GM21390 (cell line): ENCODE measurements around the gene KEL.

Experiments used
- ATAC-seq: cut with Tn5 transposase; IDR thresholded peaks from one replicate; pipeline ENCODE4 v1.9.1; 2021; ENCODE audit not compliant: unreplicated experiment

Gene KEL

DNA sequence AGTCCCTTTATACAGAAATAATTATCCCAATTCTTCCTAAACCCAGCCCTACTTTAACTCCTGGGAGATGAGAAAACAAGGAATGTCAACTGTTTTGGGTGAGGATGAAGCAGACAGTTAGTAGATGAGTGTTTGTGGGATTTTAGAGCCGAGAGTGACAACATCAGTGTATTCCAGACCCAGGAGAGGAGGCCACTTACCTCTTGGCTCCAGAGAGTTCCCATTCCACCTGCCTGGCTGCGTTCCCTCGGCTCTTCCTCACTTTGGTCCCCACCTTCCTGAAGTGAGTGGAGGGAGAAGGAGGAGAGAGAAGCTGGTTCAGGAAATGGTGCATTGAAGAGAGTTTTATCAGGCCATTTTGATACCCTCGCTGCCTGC, 579 bp downstream of the KEL start:
- ATAC-seq: no peak

DNA sequence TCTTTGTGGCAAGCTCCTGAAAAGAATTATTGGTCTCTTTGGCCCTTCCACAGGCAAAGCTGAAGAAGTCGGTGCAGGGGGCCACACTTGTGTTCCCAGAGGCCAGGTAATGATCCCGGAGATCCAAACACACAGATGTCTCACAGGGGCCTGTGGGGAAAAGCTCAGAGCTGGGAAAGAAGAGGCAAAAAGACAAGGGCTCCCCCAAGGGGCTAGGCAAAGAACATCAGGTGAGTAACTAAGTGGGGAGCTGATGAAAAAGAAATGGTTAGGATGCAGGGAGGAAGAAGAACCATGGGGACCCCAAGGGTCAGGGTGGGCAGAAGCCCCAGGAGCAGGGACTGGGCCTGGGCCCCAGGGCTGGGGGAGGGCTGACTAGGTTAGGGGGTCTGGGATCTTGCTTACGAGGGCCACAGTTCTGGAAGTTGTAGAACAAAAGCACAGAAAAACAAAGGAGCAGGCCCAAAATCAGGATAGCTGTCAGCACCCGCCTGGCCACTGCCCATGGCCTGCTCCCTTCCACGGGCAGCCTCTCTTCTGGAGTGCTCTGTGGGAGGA, 1.1 kb downstream of the KEL start:
- no peak for ATAC-seq

DNA sequence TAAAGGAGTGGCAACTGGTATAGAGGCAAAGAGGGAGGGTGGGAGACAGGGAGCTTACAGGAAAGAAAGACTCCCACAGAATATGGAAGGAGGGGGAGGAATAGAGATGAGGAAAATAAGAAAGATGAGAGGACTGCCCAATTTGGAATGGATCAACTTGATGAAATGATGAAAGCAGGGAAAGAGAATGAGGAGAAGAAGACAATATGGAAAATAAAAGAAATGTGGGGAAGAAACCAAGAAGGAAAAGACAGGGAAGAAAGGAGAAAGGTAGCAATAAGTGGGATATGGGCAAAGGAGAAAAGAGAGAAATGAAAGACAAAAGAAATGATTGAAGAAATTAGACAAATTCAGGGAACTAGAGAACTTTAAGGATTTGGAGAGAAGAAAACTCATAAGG, 3.0 kb downstream of the KEL start:
- no peak for ATAC-seq

DNA sequence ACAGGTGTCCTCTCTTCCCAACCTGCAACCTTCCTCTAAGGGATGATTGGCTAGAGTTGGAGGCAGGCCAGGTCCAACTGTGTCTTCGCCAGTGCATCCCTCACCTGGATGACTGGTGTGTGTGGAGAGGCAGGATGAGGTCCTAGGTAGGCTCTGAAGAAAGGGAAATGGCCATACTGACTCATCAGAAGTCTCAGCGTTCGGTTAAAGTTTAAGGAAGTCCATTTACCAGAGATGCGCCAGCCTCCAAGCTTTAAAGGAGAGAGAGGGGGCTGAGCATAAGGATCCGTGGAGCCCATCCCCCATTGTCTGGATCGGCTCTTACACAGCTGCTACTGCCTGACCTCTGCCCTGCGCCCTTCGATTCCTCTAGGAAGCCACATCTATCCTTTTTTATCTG, 4.4 kb downstream of the KEL start:
- ATAC-seq: no peak

DNA sequence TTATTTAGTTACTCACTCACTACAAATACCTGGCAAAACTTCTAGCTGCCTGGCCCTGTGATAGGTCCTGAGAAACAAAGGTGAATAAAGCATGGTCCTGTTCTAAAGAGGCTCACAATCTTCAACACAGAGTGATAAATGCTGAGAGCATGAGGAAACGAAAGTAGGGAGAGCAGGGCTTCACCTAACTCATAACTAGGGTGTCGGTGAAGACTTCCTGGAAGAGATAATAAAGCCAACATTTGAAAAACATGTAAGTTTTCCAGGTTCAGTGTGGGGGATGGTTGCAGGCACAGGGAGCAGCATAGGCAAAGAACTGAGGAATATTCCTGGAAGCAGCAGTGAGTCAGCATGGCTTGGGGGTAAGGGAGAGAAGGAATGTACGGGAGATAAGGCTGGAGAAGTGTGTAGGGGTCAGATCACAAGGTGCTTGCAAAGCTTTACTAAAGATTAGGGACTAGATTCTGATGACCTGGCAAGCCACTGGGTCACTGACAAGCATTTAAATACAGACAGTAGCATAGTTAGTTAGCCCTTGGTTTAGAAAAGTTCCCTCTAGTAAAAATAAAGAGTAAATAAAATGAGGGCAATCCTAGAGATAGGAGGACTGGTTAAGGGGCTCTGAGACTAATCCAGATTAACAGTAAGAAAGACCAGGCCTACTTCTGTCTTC, 5.1 kb downstream of the KEL start:
- ATAC-seq: no peak

DNA sequence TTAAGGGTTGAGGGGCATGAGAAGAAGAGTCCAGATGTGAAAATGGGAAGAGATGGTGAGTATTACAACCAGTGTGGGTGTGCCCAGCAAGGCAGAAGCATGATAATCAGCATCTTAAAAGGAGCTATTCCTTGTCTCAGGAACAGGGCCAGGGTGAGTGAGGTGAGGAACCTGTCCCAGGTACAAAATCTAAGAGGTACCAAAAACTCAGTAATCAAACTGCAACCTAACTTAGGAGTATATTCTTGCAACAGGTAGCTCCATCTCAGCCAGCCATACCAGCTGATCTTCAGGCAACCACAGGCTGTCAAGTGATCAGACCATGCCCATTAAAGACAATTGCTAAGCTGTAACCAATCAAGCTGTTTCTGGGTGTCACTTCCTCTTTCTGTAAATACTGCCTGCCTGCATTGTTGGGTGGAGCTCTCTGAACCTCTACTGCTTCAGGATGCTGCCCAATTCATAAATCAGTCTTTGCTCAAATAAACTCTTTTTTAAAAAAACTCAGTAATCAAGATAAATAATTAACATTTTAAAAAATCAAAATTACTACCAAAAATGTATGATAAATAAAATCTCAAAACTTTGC, 7.4 kb downstream of the KEL start:
- peak; percentile 61 for ATAC-seq

DNA sequence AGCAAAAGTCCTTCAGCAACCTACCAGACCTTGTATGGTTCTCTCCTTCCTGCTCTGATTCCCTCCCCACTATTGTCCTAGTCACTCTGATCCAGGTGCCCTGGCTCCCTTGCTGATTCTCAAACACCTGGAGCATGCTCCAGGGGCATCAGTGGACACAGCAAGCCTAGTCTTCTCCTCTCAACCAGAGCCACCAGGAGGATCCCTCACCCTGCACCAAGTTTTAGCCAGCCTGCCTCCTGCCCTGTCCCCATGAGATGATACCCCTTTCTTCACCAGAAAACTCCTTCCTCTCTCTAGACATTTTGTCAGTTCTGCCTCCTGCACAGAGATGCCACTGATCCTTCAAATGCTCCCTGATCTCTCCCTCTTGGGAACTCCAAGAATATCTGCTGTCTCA, 11.9 kb downstream of the KEL start:
- no peak for ATAC-seq

DNA sequence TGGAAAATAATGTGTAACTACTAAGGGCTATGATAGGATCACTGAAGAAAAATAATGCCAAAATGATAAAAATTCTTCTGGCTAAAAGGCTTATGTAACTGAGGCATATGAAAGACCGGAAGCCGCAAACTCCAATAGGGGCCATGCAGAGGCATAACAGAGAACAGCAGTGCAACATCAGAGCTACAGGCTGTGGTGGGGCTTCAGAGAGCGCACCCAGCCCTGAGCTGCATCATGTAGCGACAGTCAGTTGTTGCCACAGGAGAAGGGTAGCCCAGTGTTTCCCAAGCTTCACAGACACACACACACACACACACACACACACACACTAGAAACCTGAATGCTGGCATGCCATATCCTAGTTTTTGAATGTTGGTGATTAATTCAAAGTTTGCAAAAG, 13.6 kb downstream of the KEL start:
- no peak for ATAC-seq

DNA sequence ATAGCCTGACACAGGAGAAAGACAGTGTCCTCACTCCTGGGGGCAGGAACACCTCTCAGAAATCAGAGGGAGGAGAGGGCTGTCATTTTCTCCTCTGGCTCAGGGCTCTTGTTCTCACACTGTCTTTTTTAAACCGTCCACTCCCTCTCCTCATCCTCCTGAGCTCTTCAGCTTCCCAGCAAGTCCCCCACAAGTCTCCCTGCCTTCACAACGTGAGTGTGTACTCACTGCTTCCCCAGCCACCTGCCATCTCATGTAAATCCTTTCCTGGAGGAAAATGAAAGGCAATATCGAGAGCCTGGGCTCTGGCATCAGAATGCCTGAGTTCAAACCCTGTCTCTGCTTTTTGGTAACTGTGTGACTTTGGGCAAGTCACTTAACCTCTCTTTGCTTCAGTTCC, 17.2 kb downstream of the KEL start:
- no peak for ATAC-seq

DNA sequence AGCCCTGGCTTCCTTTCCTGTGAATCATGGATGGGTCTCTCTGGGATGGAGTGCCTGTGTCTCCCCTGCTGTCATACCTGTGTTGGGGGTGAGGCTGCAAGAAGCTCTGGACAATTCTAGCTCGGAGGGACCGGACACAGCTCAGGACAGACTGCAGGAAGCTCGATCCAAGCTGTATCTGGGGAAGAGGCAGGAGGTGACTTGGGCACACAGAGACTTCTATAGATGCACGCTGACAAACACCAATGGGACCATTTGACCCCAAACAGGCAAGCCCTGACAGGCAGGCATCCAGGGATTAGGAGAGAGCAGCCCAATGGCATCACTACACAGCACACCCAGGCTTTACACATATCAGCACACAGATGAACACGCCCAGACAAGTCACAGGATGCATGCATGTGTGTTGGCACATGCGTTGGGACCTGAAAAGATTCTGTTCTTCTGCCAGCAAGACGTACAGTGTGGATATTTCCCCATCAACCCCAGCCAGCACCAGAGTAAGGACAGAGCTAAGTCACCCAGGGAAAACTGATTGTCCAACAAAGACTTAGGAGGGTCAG, 18.4 kb downstream of the KEL start:
- ATAC-seq: no peak

DNA sequence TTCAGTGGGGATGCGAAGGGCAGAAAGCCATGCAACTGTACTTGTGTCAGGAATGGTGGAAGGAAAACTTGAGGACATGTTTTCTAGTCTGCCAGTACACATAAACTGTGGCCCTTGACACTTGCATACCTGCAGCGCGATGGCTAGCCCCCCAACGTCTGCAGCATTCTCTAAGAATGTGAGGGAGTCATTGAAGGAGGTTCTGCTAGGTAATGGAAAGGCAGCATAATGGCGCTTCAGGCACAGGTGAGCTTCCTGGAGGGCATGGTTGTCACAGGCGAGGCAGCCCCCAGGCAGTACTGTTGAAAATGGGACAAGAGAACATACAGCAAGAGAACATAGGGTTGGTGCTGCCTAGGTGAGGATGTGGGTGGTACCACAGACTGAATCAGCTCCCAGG, 19.4 kb downstream of the KEL start:
- ATAC-seq: no peak

DNA sequence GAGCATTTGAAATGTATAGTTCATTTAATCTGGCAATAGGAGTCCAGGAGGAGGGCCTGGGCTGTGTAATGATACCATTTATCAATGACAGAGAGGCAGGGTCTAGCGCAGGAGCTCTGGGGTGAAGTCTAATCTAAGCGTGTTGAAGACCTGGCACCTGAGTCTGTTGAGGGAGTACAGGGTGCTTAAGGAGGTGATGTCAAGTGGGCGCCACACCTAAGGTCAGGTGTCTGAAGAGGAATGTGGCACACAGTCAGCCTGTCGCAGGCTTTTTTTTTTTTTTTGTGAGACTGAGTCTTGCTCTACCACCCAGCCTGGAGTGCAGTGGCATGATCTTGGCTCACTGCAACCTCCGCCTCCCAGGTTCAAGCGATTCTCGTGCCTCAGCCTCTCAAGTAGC, 20.6 kb downstream of the KEL start:
- ATAC-seq: no peak

DNA sequence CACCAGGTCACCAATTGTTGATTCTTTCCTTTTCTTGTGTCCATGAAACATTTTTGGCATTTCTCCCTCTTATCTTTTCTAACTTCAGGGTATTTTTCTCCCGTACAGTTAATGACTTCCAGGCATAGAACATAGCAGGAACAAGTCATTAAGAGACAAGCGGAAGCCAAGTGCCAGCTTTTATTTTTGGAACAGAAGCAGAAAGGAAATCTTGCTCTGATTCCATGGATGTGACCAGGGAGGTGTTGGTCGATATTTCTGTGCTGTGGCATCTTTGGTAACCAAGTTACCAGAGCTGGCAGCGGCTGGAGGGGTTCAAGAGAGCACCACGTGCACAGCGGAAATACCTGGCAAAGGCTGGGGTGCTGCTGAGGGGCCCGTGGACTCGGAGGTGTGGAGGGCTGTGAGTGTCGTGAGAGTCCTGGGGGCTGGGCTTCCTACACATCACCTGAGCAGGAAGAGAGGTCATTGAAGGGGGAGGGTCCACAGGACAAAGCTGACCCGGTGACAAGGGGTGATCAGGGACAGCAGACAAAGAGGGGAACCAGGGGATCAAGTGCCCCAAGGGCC, 21.1 kb downstream of the KEL start:
- no peak for ATAC-seq

DNA sequence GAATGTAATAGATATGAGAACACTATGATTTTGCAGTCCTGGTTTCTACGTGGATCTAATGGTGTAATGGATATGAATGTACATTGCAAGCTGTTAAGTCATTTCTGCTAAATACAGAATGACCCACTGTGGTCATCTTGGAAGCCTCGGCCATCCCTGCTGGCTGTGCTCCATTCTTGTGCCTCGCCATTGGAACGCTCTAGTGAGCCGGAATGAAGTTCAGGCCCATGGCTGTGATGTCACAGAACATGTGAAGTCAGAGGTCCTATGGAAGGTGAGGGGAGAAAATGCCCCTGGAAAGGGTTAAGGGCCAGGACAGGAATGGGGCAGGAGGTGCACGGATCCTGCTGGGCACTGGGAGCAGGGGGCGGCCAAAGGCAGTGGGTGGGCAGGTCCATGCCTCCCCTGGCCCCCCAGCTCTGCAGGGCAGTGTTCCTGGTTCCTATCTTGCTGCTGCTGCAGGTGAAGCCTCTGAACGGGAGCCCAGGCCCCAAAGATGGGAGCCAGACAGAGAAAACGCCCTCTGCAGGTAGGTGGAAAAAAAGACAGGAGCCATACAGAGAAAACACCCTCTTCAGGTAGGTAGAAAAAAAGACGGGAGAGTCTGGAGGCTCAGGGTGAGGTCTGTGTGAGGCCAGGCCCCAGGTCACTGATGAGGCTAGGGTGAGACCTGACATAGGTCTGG, 22.8 kb downstream of the KEL start, which contains the start of gene LLCFC1:
Gene LLCFC1 (plus strand): TSS at position 259 of the 685 bp plus-strand sequence. CDS start 138 bp downstream, at position 397.
- no peak for ATAC-seq

DNA sequence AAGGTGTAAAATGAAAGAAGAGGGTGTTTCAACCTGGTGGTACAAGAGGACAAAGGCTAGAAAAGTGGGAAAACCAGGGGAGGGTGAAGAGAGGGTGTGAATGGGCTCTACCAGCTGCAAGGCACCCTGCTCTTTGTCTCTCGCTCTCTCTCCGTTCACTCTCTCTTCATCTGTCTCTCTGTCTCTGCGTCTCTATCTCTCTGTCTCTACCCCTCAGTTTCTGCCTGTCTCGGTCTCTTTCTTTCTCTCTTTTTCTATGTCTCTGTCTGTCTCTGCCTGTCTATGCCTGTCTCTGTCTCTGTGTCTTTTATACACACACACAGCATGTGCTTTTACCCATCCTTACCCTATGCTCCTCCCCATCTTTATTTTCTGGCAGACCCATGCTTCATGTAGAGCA, 23.6 kb downstream of the KEL start:
- no peak for ATAC-seq

DNA sequence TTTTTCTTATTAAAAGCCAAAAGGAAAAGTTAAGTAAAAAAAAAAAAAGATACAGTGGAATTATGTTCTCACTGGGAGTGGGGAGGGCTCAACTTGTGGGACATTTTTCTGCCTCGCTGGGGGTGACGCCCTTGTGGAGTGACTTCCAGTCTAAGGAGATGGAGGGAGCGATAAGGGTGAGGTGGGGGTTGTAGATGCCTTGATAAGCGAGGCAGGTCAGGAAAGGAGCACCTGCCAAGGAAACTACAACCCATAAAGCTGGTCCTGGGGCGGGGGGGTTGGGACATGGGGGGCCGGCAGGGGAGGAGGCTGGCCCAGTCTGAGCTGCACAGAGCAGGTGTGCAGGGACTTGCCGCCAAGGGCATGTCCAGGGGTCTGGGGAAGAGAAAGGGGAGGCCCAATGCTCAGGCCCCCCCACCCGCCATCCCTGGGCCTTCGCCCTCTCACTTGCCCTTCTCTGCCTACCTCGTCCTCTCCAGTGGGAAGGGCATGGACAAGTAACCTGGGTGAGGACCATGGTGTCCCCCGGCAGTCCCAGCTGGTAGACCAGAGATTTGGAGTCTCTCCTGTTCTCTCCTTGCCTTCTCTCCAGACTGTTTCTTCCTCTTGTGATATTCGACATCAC, 26.1 kb downstream of the KEL start:
- ATAC-seq: no peak

DNA sequence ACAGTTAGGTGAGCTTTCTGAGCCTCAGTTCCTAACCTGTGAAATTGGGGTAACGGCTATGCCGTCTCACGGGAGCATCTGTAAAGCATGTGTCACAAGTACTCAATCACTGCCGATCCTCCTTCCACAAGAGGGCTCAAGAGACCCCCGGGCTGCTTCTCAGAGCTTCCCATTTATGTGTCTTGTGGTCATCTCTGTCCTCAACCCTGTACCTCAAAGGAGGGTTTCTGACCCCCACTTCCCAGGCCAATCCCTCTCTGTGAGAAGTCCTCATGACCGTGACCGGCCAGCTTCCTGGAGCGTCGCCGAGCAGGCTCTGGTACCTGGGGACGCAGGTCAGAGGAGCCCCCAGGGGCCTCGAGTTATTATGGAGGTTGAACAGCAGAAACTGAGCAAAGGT, 28.1 kb downstream of the KEL start:
- ATAC-seq: no peak

DNA sequence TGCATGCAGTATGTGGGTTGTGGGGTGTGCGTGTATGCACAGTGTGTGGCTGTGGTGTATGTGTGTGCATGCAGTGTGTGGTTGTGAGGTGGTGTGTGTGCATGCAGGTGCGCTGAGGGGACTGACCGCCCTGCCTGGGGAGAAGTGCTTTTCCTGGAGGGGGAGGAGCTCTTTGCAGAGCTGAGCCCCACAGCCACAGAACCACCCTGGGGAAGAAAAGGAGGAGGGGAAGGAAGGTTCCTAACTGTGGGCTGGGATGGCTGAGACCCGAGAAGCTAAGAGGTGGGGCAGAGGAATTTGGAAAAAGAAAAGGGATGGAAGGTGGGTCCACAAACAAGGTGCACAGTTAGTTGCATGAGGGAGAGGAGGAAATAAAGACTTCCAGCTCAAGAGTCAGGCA, 28.5 kb downstream of the KEL start, which contains the start of gene TRPV5:
Gene TRPV5 (minus strand): TSS at position 123 of the 400 bp plus-strand sequence. CDS start 287 bp downstream, outside the sequence.
- no peak for ATAC-seq

DNA sequence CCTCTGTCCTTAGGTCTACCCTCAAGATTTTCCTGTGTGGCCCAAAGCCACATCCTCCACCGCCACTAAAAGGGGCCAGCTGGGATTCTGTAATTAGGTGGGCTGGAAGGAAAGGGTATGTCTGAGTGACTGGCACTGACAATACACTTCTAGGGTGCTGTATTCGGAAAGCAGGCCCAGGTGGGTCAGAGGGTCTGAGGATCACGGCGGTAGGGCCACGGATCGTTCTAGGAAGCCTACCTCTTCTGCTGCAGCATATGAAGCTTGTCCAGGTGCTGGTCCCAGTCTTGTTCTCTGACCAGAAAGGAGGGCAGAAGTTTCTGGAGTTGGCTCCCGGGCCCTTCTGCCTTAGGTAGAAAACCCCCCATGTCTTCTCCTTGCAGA, 29.1 kb downstream of the KEL start:
- ATAC-seq: no peak

DNA sequence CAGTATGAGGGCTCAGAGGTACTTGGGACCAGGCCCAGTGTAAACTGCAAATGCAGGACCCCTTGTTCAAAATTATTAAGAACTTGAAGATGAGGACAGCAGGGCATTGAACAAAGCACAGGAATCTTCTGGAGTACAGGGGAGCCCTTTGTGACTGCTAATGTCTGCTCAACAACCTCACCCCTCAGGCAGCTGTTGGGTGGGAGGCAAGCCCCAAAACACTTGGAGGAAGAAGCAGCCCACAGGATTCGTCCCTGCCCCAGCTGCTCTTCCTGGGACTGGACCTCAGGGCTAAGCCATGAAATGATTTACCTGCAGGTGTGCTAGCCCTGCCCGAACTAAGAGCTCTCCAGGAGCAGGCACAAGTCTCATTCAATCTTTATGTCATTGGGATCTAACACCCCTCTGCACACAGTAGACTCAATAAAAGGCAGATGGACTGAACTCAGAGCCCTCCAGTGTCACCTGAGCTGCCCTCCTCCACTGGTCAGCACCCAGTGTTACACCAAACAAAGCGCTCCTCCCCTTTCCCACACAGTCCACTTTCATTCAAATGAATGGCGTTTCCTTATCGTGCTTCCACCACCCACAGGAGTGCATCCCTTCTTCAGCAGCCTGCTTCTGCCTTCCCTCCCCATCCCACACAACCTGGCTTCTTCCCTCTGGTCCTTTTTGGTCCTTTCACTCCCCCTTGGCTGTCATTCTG, 29.6 kb downstream of the KEL start:
- no peak for ATAC-seq
